GM19463 (cell line): ENCODE data around the gene TNFSF13B.
"Not testable (repeated sequence)": the region's sequence is repeated elsewhere in the genome, so short reads cannot be mapped to it uniquely, and the experiment has no call there.

Source experiments
- ATAC-seq: cut with Tn5 transposase; IDR thresholded peaks from one replicate; pipeline ENCODE4 v1.9.1; 2021; ENCODE audit warnings: mild to moderate bottlenecking, moderate library complexity; ENCODE audit not compliant: unreplicated experiment

TNFSF13B gene

GRCh38 chr13:108278466-108278865 is 8.9 kb downstream of the TNFSF13B start:
- no peak for ATAC-seq

GRCh38 chr13:108281901-108282300 is 12.4 kb downstream of the TNFSF13B start:
- no peak for ATAC-seq

- ATAC-seq, result no peak
These were observed 13.6 kb downstream of the TNFSF13B start for GRCh38 chr13:108283110-108283509.

- ATAC-seq, result no peak
These were observed 19.2 kb downstream of the TNFSF13B start for GRCh38 chr13:108288741-108289140.

- no peak for ATAC-seq
These were observed 20.3 kb downstream of the TNFSF13B start for GRCh38 chr13:108289819-108290218.

- no peak for ATAC-seq
These were observed 27.6 kb downstream of the TNFSF13B start for GRCh38 chr13:108297114-108297513.

- no peak for ATAC-seq
These were observed 32.8 kb downstream of the TNFSF13B start for GRCh38 chr13:108302279-108302678.

- ATAC-seq, result no peak
These were observed 34.9 kb downstream of the TNFSF13B start for GRCh38 chr13:108304170-108305016.

- ATAC-seq, result peak; percentile 60
These were observed 36.1 kb downstream of the TNFSF13B start for GRCh38 chr13:108305655-108306054.

- ATAC-seq, result no peak
These were observed 37.3 kb downstream of the TNFSF13B start for GRCh38 chr13:108306860-108307259.

GRCh38 chr13:108311596-108311995 is 42.1 kb downstream of the TNFSF13B start:
- not testable (repeated sequence) for ATAC-seq

GRCh38 chr13:108313382-108313781 is 43.9 kb downstream of the TNFSF13B start:
- ATAC-seq, result no peak

- peak; percentile 56 for ATAC-seq
These were observed 45.8 kb downstream of the TNFSF13B start for GRCh38 chr13:108315273-108315672.

GRCh38 chr13:108315991-108316390 is 46.5 kb downstream of the TNFSF13B start:
- no peak for ATAC-seq

GRCh38 chr13:108316413-108316812 is 46.9 kb downstream of the TNFSF13B start:
- ATAC-seq, result no peak

- peak; percentile 82 for ATAC-seq
These were observed 52.8 kb downstream of the TNFSF13B start for GRCh38 chr13:108322206-108322824.

- ATAC-seq, result no peak
These were observed 53.5 kb downstream of the TNFSF13B start for GRCh38 chr13:108323031-108323430.

- ATAC-seq, result no peak
These were observed 56.3 kb downstream of the TNFSF13B start for GRCh38 chr13:108325863-108326262.

GRCh38 chr13:108326309-108326708 is 56.8 kb downstream of the TNFSF13B start:
- ATAC-seq, result peak; percentile 67

- no peak for ATAC-seq
These were observed 59.3 kb downstream of the TNFSF13B start for GRCh38 chr13:108328848-108329247.

GRCh38 chr13:108332791-108333190 is 63.3 kb downstream of the TNFSF13B start:
- no peak for ATAC-seq
